GM12878 (cell line): Measurements from ENCODE around the gene KYAT1. TPM values are rescaled to one million over a fixed set of nuclear protein-coding genes. Genes with fewer than 3 reads are reported as not detected.

ENCODE experiments used
- ATAC-seq: fragments of 200-7000 bp; cut with Tn5 transposase; 3 replicates; pipeline ENCODE4 v1.9.1; 2020; ENCODE audit warnings: mild to moderate bottlenecking, moderate library complexity
- BruUV-seq: library from RNA; stranded (reverse); fragments of 400-500 nt; replicated peaks from 2 replicates; lab custom pipeline; 2021; lab: Mats Ljungman, UMichigan
- CTCF ChIA-PET: fragments of 300-600 bp; sonication (Branson Sonifier 250); formaldehyde crosslinking; extraction: SDS; loops from one replicate; lab custom pipeline; 2021; ENCODE audit warnings: inconsistent platforms; lab: Yijun Ruan, JAX
- POLR2A ChIA-PET: fragments of 350-600 bp; formaldehyde crosslinking; extraction: SDS; loops from one replicate; lab custom pipeline; 2021; ENCODE audit warnings: inconsistent platforms; lab: Charles Lee
- RAD21 ChIA-PET: fragments of 300-600 bp; sonication (Branson Sonifier 250); formaldehyde crosslinking; loops from one replicate; lab custom pipeline; 2023; ENCODE audit warnings: antibody characterized with exemption; ENCODE audit not compliant: unreplicated experiment; lab: Charles Lee
- SMC1A ChIA-PET: fragments of 300-600 bp; sonication (Branson Sonifier 250); formaldehyde crosslinking; loops from one replicate; lab custom pipeline; 2023; ENCODE audit not compliant: unreplicated experiment, uncharacterized antibody; lab: Charles Lee
- DNase-seq: peaks from one replicate; pipeline ENCODE4 v3.0.0-alpha.2; 2011; ENCODE audit warnings: low read depth, low spot score
- FAIRE-seq: peaks from 3 replicates; lab custom pipeline; 2011; peaks lifted over from hg19 to GRCh38; lab: Jason Lieb, UNC
- H2AFZ ChIP-seq: 2 replicates; pipeline ENCODE4 v1.6.0; 2011; ENCODE audit warnings: low read depth, low read length, control low read depth; ENCODE audit not compliant: control insufficient read depth
- H3K27ac ChIP-seq: 2 replicates; pipeline ENCODE4 v1.5.1; 2011; ENCODE audit warnings: control low read depth; ENCODE audit not compliant: control insufficient read depth, insufficient read depth
- H3K27me3 ChIP-seq, 2 experiments: replicated peaks in 1 of 2; 2 replicates each; pipeline versions ENCODE4 v1.6.0 to v1.6.1; 2011; ENCODE audit warnings: low read length in 1 of 2; ENCODE audit not compliant: control insufficient read depth in 2 of 2, insufficient read depth in 2 of 2
- H3K36me3 ChIP-seq, 2 experiments: 2 replicates each; pipeline ENCODE4 v1.5.1; 2011; ENCODE audit warnings: low read length in 1 of 2; ENCODE audit not compliant: control insufficient read depth in 2 of 2, insufficient read depth in 2 of 2
- H3K4me1 ChIP-seq: 2 replicates; pipeline ENCODE4 v1.6.1; 2011; ENCODE audit warnings: mild to moderate bottlenecking, low read length, moderate library complexity, mixed read lengths; ENCODE audit not compliant: control insufficient read depth, insufficient read depth
- H3K4me2 ChIP-seq: 2 replicates; pipeline ENCODE4 v1.6.0; 2011; ENCODE audit warnings: control low read depth; ENCODE audit not compliant: control insufficient read depth, insufficient read depth
- H3K4me3 ChIP-seq: fragments of 200-600 bp; sonication (generic); 2 replicates; pipeline ENCODE4 v1.5.1; 2016
- H3K79me2 ChIP-seq: 2 replicates; pipeline ENCODE4 v1.6.0; 2011; ENCODE audit warnings: low read length; ENCODE audit not compliant: control insufficient read depth, insufficient read depth
- H3K9ac ChIP-seq: 2 replicates; pipeline ENCODE4 v1.8.0; 2011; ENCODE audit warnings: low read length, control low read depth, mixed read lengths; ENCODE audit not compliant: control insufficient read depth, insufficient read depth
- H3K9me3 ChIP-seq: replicated peaks from 3 replicates; pipeline ENCODE4 v1.5.1; 2011; ENCODE audit warnings: mild to moderate bottlenecking, low read length; ENCODE audit not compliant: control insufficient read depth, insufficient read depth
- H4K20me1 ChIP-seq: 2 replicates; pipeline ENCODE4 v1.6.0; 2011; ENCODE audit not compliant: control insufficient read depth, insufficient read depth
- BRCA1 ChIP-seq: IDR thresholded peaks from 2 replicates; pipeline ENCODE4 v1.6.1; 2011; ENCODE audit warnings: low read depth, low read length, improper control_type of control experiment
- CBFB ChIP-seq: IDR thresholded peaks from 2 replicates; pipeline ENCODE4 v1.6.1; 2016; ENCODE audit warnings: antibody characterized with exemption, low read depth
- CBX5 ChIP-seq: sonication (generic); IDR thresholded peaks from 2 replicates; pipeline ENCODE4 v1.6.1; 2016; ENCODE audit warnings: low read depth, moderate library complexity, mild to moderate bottlenecking, inconsistent platforms
- GABPA ChIP-seq: IDR thresholded peaks from 2 replicates; pipeline ENCODE4 v1.6.1; 2014; ENCODE audit warnings: antibody characterized with exemption, low read depth, mild to moderate bottlenecking, inconsistent platforms
- MTA2 ChIP-seq: fragments of 450-650 bp; IDR thresholded peaks from 2 replicates; pipeline ENCODE4 v1.6.1; 2016; ENCODE audit warnings: low read depth, mild to moderate bottlenecking, moderate library complexity
- NFYB ChIP-seq: IDR thresholded peaks from 2 replicates; pipeline ENCODE4 v1.6.1; 2011; ENCODE audit warnings: low read depth, mild to moderate bottlenecking, low read length, improper control_type of control experiment, moderate library complexity; ENCODE audit not compliant: insufficient read depth
- PAX5 ChIP-seq: IDR thresholded peaks from 2 replicates; pipeline ENCODE4 v1.6.1; 2011; ENCODE audit warnings: low read depth, low read length, borderline replicate concordance
- RCOR1 ChIP-seq: conservative IDR thresholded peaks from 2 replicates; pipeline ENCODE4 v1.6.1; 2012; ENCODE audit warnings: low read depth, low read length, improper control_type of control experiment
- SP1 ChIP-seq: IDR thresholded peaks from one replicate; pipeline ENCODE4 v1.6.1; 2011; ENCODE audit warnings: low read depth, low read length
- SPI1 ChIP-seq: IDR thresholded peaks from 2 replicates; pipeline ENCODE4 v1.6.1; 2011; ENCODE audit warnings: low read depth, mild to moderate bottlenecking, low read length, moderate library complexity, borderline replicate concordance; ENCODE audit not compliant: insufficient read depth
- SREBF2 ChIP-seq: IDR thresholded peaks from 2 replicates; pipeline ENCODE4 v1.6.1; 2012; ENCODE audit warnings: mild to moderate bottlenecking, low read length
- ZSCAN29 ChIP-seq: fragments of 450-650 bp; IDR thresholded peaks from 2 replicates; pipeline ENCODE4 v1.6.1; 2017; ENCODE audit warnings: mild to moderate bottlenecking, moderate library complexity
- WGBS: methylation state at CpG from one replicate; pipeline ENCODE4 v1.1.6; 2016; ENCODE audit warnings: low lambda C conversion rate; ENCODE audit not compliant: insufficient replicate concordance, insufficient coverage; ENCODE audit errors: missing lambda C conversion rate; 5-methylcytosine and 5-hydroxymethylcytosine counted together
- in situ Hi-C: fragments of 300-500 bp; cut with MboI; formaldehyde crosslinking; loops from 9 replicates; pipeline ENCODE4 v1.14.3; 2018; ENCODE audit warnings: mixed read lengths
- intact Hi-C: fragments of 100-400 bp; cut with micrococcal nuclease; formaldehyde crosslinking; loops from one replicate; pipeline ENCODE4 v1.14.2; 2022; ENCODE audit not compliant: unreplicated experiment
- polyA plus RNA-seq, 11 experiments: library from polyadenylated mRNA; depleted of rRNA in 4 of 11; unstranded in 6 of 11; stranded (reverse) in 5 of 11; fragments of >200 nt; fragmentation: Nextera tagmentation in 4 of 11; fragmentation: Illumina TruSeq in 1 of 11; extraction: Ambion mirVana in 4 of 11; extraction: Trizol in 1 of 11; gene quantifications; 1 replicate in 1 of 11; 2 replicates in 10 of 11; pipeline versions ENCODE4 v1.2.1 to v1.2.3, GENCODE V29; 2011 to 2016; ENCODE audit warnings: inconsistent platforms in 2 of 11, missing spikeins in 2 of 11, low read depth in 1 of 11
- total RNA-seq, 4 experiments: library from RNA; depleted of rRNA in 3 of 4; stranded (reverse); fragments of >200 nt in 3 of 4; fragmentation: Illumina TruSeq in 1 of 4; extraction: Trizol in 1 of 4; gene quantifications; 2 replicates each; pipeline versions ENCODE4 v1.2.1 to v1.2.3, GENCODE V29; 2013 to 2021

The KYAT1 gene
- total and polyA plus RNA-seq, 10 of the 15 experiments (the other 5 are each of a cell fraction or from before 2014, with no cell fraction given) = 5.8 to 15.7 (median 11.4) TPM

DNA sequence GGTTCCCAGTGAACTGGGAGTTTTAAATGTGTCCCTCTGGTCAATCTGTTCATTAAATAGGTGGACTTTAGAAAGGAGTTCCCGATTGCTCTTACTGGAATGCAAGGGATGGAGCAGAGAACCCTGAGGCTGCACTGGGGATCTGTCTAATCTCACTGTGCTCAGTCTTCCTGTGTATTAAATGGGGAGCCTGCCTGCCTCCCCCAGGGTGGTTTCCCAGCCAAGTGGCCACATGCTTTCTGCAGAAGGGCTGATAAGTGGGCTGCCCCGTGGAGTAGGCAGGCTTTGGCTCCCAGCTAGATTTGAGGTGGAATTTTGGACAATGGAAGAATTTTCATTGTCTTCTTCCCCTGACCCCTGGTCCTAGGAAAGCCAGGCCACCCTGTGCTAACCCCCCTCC lies 25.0 kb upstream of the KYAT1 start:
- no peaks in the 10 kb centered on the region for H3K9me3 ChIP-seq
- TF ChIP-seq CBX5 = no peak
- no peak for TF ChIP-seq PAX5
- TF ChIP-seq GABPA = no peak
- TF ChIP-seq NFYB = no peak
- TF ChIP-seq, all 136 proteins: peak for 0
- CTCF ChIA-PET = no interaction called here
- intact Hi-C loops = no loop called here
- Histone ChIP-seq H3K4me3 (no peak overlapping the region), H3K27me3 (no peaks in the 10 kb centered on the region), H3K27ac (no peak overlapping the region), H3K36me3 (peaks cover 8 to 28% of the 10 kb centered on the region in 2 experiments; a peak in 3 of 4 replicates), H3K79me2 (no peaks in the 10 kb centered on the region), H3K9ac (no peak overlapping the region), H3K4me1 (peaks cover 12% of the 10 kb centered on the region), H4K20me1 (no peaks in the 10 kb centered on the region), H2AFZ (no peak overlapping the region), H3K4me2 (no peak overlapping the region)
- ATAC-seq (no peak), DNase-seq (no peak), FAIRE-seq (no peak)
- SMC1A ChIA-PET = no interaction called here
- POLR2A ChIA-PET = interaction anchor here (0.6 kb wide), 1 partner anchor 83 kb away, joined by 5 read pairs; no protein-coding TSS in a partner anchor
- 66% methylated on average over 2 of the region's 2 CpGs for WGBS
- in situ Hi-C loops = no loop called here
- RAD21 ChIA-PET = no interaction called here
- BruUV-seq = no TSS peak

DNA sequence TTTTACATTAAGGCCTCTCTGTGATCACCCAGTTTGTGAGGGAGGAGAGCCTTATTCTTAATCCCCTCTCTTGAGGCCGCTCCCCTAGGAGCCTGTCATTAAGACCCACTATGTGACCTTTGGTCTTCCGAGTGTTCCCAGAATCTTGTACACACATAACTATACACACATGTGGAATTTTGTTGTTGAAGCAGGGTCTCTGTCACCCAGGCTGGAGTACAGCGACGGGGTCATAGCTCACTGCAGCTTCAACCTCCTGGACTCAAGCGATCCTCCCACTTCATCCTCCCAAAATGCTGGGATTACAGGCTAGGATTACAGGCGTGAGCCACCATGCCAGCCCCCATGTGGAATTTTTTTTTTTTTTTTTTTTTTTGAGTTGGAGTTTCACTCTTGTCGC lies 24.2 kb upstream of the KYAT1 start:
- Histone ChIP-seq H4K20me1 (no peaks in the 10 kb centered on the region), H3K9me3 (no peaks in the 10 kb centered on the region), H3K79me2 (no peaks in the 10 kb centered on the region), H3K4me2 (no peak overlapping the region)
- POLR2A ChIA-PET = interaction anchor here (0.6 kb wide), 1 partner anchor 83 kb away, joined by 5 read pairs; no protein-coding TSS in a partner anchor
- TF ChIP-seq BRCA1 = no peak
- TF ChIP-seq CBFB = no peak
- TF ChIP-seq SP1 = no peak
- TF ChIP-seq SPI1 = no peak
- no peak for TF ChIP-seq SREBF2
- no peak for TF ChIP-seq RCOR1
- no peak for TF ChIP-seq MTA2
- no peak for TF ChIP-seq ZSCAN29
- TF ChIP-seq, all 136 proteins: peak for 0
- SMC1A ChIA-PET = no interaction called here
- Histone ChIP-seq H3K36me3 (peaks cover 8 to 28% of the 10 kb centered on the region in 2 experiments; a peak in 3 of 4 replicates), H3K4me3 (no peak overlapping the region), H3K9ac (no peak overlapping the region), H3K27ac (no peak overlapping the region), H3K4me1 (peaks cover 16% of the 10 kb centered on the region), H3K27me3 (no peaks in the 10 kb centered on the region), H2AFZ (no peak overlapping the region)
- CTCF ChIA-PET = no interaction called here
- no TSS peak for BruUV-seq
- intact Hi-C loops = no loop called here
- ATAC-seq (no peak), DNase-seq (no peak), FAIRE-seq (no peak)
- in situ Hi-C loops = no loop called here
- 96% methylated on average over 6 of the region's 7 CpGs for WGBS
- RAD21 ChIA-PET = no interaction called here
